Inflammatory macrophage (primary cell): ENCODE data around the gene KDSR.

Experiments
- DNase-seq, 2 donors: peaks; one replicate each; pipeline ENCODE4 v3.0.0-alpha.2; 2020 to 2022

The KDSR gene

GRCh38 chr18:63282793-63283192, 84.2 kb downstream of the KDSR start:
- DNase-seq = no peak
